A673 (cell line): ENCODE results near the gene ANO2. TPM values are rescaled to one million over a fixed set of nuclear protein-coding genes. Genes with fewer than 3 reads are reported as not detected.
"Not testable (repeated sequence)": the region's sequence is repeated elsewhere in the genome, so short reads cannot be mapped to it uniquely, and the experiment has no call there.

Source experiments
- BruUV-seq: library from RNA; stranded (reverse); fragments of 400-500 nt; replicated peaks from 2 replicates; lab custom pipeline; 2021; lab: Mats Ljungman, UMichigan
- CTCF ChIA-PET: fragments of 300-600 bp; sonication (Branson Sonifier 250); formaldehyde crosslinking; loops from one replicate; lab custom pipeline; 2022; ENCODE audit warnings: antibody characterized with exemption; lab: Charles Lee
- POLR2A ChIA-PET: fragments of 300-600 bp; sonication (Branson Sonifier 250); formaldehyde crosslinking; loops from one replicate; lab custom pipeline; 2022; ENCODE audit warnings: antibody characterized with exemption; ENCODE audit not compliant: low non-redundant PET; lab: Charles Lee
- DNase-seq: peaks from one replicate; pipeline ENCODE4 v3.0.0-alpha.2; 2015; ENCODE audit warnings: low spot score
- H3K27ac ChIP-seq: fragments of 200-600 bp; sonication (generic); 2 replicates; pipeline ENCODE4 v1.5.1; 2016; ENCODE audit warnings: mixed run types, low read depth, mild to moderate bottlenecking, mixed read lengths, antibody characterized with exemption, low read length; ENCODE audit not compliant: poor library complexity, severe bottlenecking
- H3K27me3 ChIP-seq: fragments of 200-600 bp; sonication (generic); replicated peaks from 2 replicates; pipeline ENCODE4 v1.6.1; 2017; ENCODE audit warnings: mixed run types, low read depth, mild to moderate bottlenecking, mixed read lengths, antibody characterized with exemption, low read length; ENCODE audit not compliant: insufficient read depth, poor library complexity
- H3K36me3 ChIP-seq: fragments of 200-600 bp; sonication (generic); 2 replicates; pipeline ENCODE4 v1.6.1; 2016; ENCODE audit warnings: mixed run types, mild to moderate bottlenecking, mixed read lengths, antibody characterized with exemption, low read length; ENCODE audit not compliant: insufficient read depth, poor library complexity, severe bottlenecking
- H3K4me1 ChIP-seq: fragments of 200-600 bp; sonication (generic); 2 replicates; pipeline ENCODE4 v1.6.1; 2017; ENCODE audit warnings: mixed run types, mild to moderate bottlenecking, mixed read lengths, antibody characterized with exemption, low read length; ENCODE audit not compliant: insufficient read depth, poor library complexity, severe bottlenecking
- H3K4me3 ChIP-seq: fragments of 200-600 bp; sonication (generic); 2 replicates; pipeline ENCODE4 v1.5.1; 2016; ENCODE audit warnings: low read depth, mixed run types, mild to moderate bottlenecking, mixed read lengths, low read length; ENCODE audit not compliant: poor library complexity, severe bottlenecking
- H3K9me3 ChIP-seq: fragments of 200-600 bp; sonication (generic); 2 replicates; pipeline ENCODE4 v1.6.1; 2016; ENCODE audit warnings: mixed run types, low read depth, mild to moderate bottlenecking, mixed read lengths, antibody characterized with exemption, low read length; ENCODE audit not compliant: poor library complexity, severe bottlenecking
- EZH2 ChIP-seq: fragments of 200-600 bp; sonication (generic); IDR thresholded peaks from 2 replicates; pipeline ENCODE4 v1.6.1; 2017; ENCODE audit warnings: borderline replicate concordance, low read depth, mild to moderate bottlenecking, mixed read lengths, antibody characterized with exemption, low read length; ENCODE audit not compliant: poor library complexity, severe bottlenecking
- intact Hi-C: fragments of 100-400 bp; cut with micrococcal nuclease; formaldehyde crosslinking; loops from one replicate; pipeline ENCODE4 v1.10.0; 2022; ENCODE audit not compliant: unreplicated experiment
- total RNA-seq: library from RNA; stranded (reverse); gene quantifications from 2 replicates; pipeline ENCODE4 v1.2.3, GENCODE V29; 2021
- TF ChIP-seq, protein P1 (sequence below): fragments of 300-800, 200-600 bp; sonication (generic); conservative IDR thresholded peaks from 2 replicates; pipeline ENCODE4 v1.5.1; 2017; ENCODE audit warnings: low read depth, mild to moderate bottlenecking, antibody characterized with exemption, low read length, moderate library complexity, mixed read lengths

The ANO2 gene
- total RNA-seq, 1 experiment from 2014 or later: not detected

DNA sequence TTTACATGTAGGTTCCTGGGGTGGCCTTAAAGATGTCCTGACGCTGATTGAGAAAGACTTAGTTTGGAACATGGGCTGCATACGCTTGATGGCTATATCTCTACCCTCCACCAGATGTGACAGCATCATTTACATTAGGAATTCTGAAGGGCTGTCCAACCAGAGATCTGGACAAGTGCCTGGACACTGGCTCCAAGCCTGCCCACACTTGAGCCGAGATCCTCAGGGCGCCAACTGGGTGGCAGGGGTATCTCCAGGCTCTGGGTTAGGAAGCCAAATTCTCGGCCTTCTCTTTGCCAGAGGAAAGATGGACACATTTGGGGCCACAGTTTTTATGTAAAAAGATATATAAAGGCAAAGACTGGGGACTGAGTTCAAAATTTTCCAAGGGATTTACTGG lies 266.9 kb downstream of the ANO2 start:
- Histone ChIP-seq H3K27ac (no peak overlapping the region), H3K9me3 (no peaks in the 10 kb centered on the region), H3K4me1 (no peaks in the 10 kb centered on the region), H3K36me3 (no peaks in the 10 kb centered on the region), H3K4me3 (no peak overlapping the region), H3K27me3 (peaks cover 17% of the 10 kb centered on the region)
- intact Hi-C loops: no loop called here
- CTCF ChIA-PET: no interaction called here
- POLR2A ChIA-PET: no interaction called here
- BruUV-seq: no TSS peak
- DNase-seq: no peak
- TF ChIP-seq EZH2: no peak

DNA sequence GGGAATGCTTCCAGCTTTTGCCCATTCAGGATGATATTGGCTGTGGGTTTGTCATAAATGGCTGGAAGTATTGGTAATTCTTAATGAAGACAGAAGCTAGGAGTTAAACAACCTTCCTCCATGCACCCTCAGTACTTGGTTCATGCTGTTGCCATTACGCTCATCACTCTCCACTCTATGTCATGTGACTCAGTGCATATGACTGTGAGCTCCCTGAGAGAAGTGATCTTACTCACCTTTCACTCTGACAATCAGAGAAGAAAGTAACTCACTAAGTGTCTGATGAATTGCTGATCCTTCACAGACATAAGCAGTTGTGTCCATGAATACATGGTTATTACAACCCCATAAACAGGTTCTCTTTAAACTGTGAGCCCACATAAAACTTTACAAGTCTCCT lies 275.4 kb downstream of the ANO2 start:
- BruUV-seq: not testable (repeated sequence)

DNA sequence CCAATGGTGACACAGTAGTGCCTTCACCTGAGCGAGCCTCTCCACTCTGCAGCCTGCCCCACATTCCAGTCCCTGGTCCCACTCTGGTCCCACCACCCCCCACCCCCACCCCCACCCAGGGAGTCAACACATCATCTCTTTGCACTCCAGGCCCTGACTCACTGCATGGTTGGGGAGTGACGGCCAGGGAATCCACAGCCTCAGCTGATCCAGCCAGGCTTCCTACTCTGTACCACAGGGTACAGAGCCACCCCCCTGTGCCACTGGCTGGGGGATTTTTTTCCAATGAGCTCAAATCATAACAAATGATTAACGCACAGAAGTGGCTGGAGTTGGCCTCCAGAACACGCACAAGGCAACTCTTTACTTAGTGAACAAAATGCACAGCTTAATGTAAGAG lies 279.4 kb downstream of the ANO2 start:
- no peak overlapping the region for H3K27ac ChIP-seq
- TF ChIP-seq EZH2: no peak
- TF ChIP-seq, protein P1, sequence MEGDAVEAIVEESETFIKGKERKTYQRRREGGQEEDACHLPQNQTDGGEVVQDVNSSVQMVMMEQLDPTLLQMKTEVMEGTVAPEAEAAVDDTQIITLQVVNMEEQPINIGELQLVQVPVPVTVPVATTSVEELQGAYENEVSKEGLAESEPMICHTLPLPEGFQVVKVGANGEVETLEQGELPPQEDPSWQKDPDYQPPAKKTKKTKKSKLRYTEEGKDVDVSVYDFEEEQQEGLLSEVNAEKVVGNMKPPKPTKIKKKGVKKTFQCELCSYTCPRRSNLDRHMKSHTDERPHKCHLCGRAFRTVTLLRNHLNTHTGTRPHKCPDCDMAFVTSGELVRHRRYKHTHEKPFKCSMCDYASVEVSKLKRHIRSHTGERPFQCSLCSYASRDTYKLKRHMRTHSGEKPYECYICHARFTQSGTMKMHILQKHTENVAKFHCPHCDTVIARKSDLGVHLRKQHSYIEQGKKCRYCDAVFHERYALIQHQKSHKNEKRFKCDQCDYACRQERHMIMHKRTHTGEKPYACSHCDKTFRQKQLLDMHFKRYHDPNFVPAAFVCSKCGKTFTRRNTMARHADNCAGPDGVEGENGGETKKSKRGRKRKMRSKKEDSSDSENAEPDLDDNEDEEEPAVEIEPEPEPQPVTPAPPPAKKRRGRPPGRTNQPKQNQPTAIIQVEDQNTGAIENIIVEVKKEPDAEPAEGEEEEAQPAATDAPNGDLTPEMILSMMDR: no peak
- H3K4me1 ChIP-seq: no peaks in the 10 kb centered on the region
- no peak for DNase-seq
- H3K36me3 ChIP-seq: no peaks in the 10 kb centered on the region
- H3K27me3 ChIP-seq: no peaks in the 10 kb centered on the region
- ChIA-PET CTCF (no interaction called here), POLR2A (no interaction called here)
- no TSS peak for BruUV-seq
- no peaks in the 10 kb centered on the region for H3K9me3 ChIP-seq
- H3K4me3 ChIP-seq: no peak overlapping the region
- intact Hi-C loops: no loop called here

More for the DNA sequence above, 275.4 kb downstream of the ANO2 start:
- POLR2A ChIA-PET, H3K27ac ChIP-seq, H3K27me3 ChIP-seq, CTCF ChIA-PET, H3K4me3 ChIP-seq, H3K9me3 ChIP-seq, DNase-seq, H3K4me1 ChIP-seq, H3K36me3 ChIP-seq, intact Hi-C loops: not testable (repeated sequence)

DNA sequence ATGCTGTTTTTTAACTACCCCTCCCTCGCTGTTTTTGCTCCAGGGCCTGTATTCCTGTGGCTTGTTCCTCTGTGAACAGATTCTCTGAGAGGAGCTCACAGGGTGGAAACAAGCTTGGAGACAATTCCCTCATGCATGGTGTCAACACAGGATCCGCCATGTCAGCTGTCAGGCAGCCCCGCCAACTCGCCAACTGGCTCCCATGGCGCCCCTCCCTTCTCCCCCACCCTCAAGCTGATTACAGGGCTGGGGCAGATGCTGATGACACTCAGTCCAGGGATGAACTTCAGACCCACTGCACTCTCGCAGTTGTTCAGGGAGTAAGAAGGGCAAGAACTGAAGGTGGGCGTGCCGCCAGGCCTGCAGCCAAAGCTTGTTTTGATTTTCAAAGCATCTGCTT lies 283.2 kb downstream of the ANO2 start:
- TF ChIP-seq EZH2: no peak
- TF ChIP-seq, protein P1: no peak
- Histone ChIP-seq H3K9me3 (no peaks in the 10 kb centered on the region), H3K27me3 (no peaks in the 10 kb centered on the region), H3K4me3 (no peak overlapping the region), H3K27ac (no peak overlapping the region), H3K4me1 (no peaks in the 10 kb centered on the region), H3K36me3 (no peaks in the 10 kb centered on the region)
- POLR2A ChIA-PET: no interaction called here
- CTCF ChIA-PET: no interaction called here
- DNase-seq: no peak
- no TSS peak for BruUV-seq
- intact Hi-C loops: no loop called here
